Measurements from ENCODE around the gene KNDC1.

- TF ChIP-seq CTCF (tag by site-specific recombination; IDR thresholded peaks at IDR 0.05) (no peak), ZNF266 (tag by site-specific recombination; IDR thresholded peaks at IDR 0.05; ENCODE audit: low read depth) (no peak), ZBTB8A (tag by site-specific recombination; IDR thresholded peaks at IDR 0.05) (no peak), MYNN (tag by site-specific recombination; IDR thresholded peaks at IDR 0.05; ENCODE audit: borderline replicate concordance) (no peak), ZNF629 (tag by site-specific recombination; IDR thresholded peaks at IDR 0.05) (no peak), ZBTB44 (tag by site-specific recombination; IDR thresholded peaks at IDR 0.05) (no peak), ZNF501 (tag by site-specific recombination; IDR thresholded peaks at IDR 0.05) (no peak), PBX3 (CRISPR knock-in tag; IDR thresholded peaks at IDR 0.05) (no peak)
Observed at GRCh38 chr10:133226251-133226808, 66.3 kb downstream of the KNDC1 start.
